Uterus (tissue), 4 donors: ENCODE measurements around the gene SYT2. TPM values are rescaled to one million over a fixed set of nuclear protein-coding genes. Genes with fewer than 3 reads are reported as not detected.
"Not testable (repeated sequence)": the region's sequence is repeated elsewhere in the genome, so short reads cannot be mapped to it uniquely, and the experiment has no call there.

ENCODE experiments used
- DNase-seq, 2 donors: peaks; one replicate each; pipeline ENCODE4 v3.0.0-alpha.2; 2019 to 2020
- H3K27ac ChIP-seq, 2 donors: fragments of 200-600 bp; sonication (generic); 1 replicate in 1 of 2; 2 replicates in 1 of 2; pipeline ENCODE4 v1.5.1; 2016 to 2018
- H3K27me3 ChIP-seq, 2 donors: fragments of 200-600 bp; sonication (generic); one replicate each; pipeline ENCODE4 v1.5.1; 2018 to 2019; ENCODE audit warnings: control low read depth in 1 of 2
- H3K36me3 ChIP-seq, 2 donors: fragments of 200-600 bp; sonication (generic); one replicate each; pipeline ENCODE4 v1.5.1; 2019; ENCODE audit warnings: control low read depth in 1 of 2
- H3K4me1 ChIP-seq, 2 donors: fragments of 200-600 bp; sonication (generic); one replicate each; pipeline ENCODE4 v1.5.1; 2018 to 2019; ENCODE audit warnings: control low read depth in 1 of 2
- H3K4me3 ChIP-seq, 2 donors: fragments of 200-600 bp; sonication (generic); 1 replicate in 1 of 2; 2 replicates in 1 of 2; pipeline ENCODE4 v1.5.1; 2018 to 2019; ENCODE audit warnings: mild to moderate bottlenecking in 1 of 2
- H3K9me3 ChIP-seq, 2 donors: fragments of 200-600 bp; sonication (generic); one replicate each; pipeline ENCODE4 v1.5.1; 2019; ENCODE audit warnings: control low read depth in 1 of 2
- CTCF ChIP-seq, 4 experiments: fragments of 200-600 bp in 2 of 4; fragments of 450-650 bp in 2 of 4; sonication (generic) in 2 of 4; IDR thresholded peaks; one replicate each; pipeline ENCODE4 v1.5.1; 2016 to 2019; ENCODE audit warnings: antibody characterized with exemption in 4 of 4, mild to moderate bottlenecking in 2 of 4, moderate library complexity in 1 of 4
- POLR2A ChIP-seq, 2 donors: fragments of 450-650 bp; IDR thresholded peaks; one replicate each; pipeline ENCODE4 v1.6.1; 2016; ENCODE audit warnings: antibody characterized with exemption in 2 of 2, mild to moderate bottlenecking in 1 of 2, moderate library complexity in 1 of 2
- intact Hi-C: fragments of 100-400 bp; cut with DNase I; formaldehyde crosslinking; loops from one replicate; pipeline ENCODE4 v1.15.1; 2023; ENCODE audit warnings: low total_unique reads
- total RNA-seq, 4 donors: library from RNA; depleted of rRNA in 3 of 4; stranded (reverse); fragments of >200 nt in 3 of 4; gene quantifications; one replicate each; pipeline versions ENCODE4 v1.1.0 to v1.2.4, GENCODE V29; 2014 to 2023
- donor health status: DM: yes; HTN: yes; CAD: no.

The SYT2 gene
- total RNA-seq, 4 donors from 2014 or later: 1.1 TPM; not detected in 3

- no peaks in the 10 kb centered on the region for H3K9me3 ChIP-seq
- H3K4me1 ChIP-seq: no peaks in the 10 kb centered on the region
- no peak overlapping the region for H3K27ac ChIP-seq
- no peak overlapping the region for H3K4me3 ChIP-seq
- H3K36me3 ChIP-seq: no peaks in the 10 kb centered on the region
- DNase-seq: no peak
- TF ChIP-seq POLR2A (IDR thresholded peaks at IDR 0.05): no peak
- no peak for TF ChIP-seq CTCF (IDR thresholded peaks at IDR 0.05)
- intact Hi-C loops: no loop called here
- H3K27me3 ChIP-seq: no peaks in the 10 kb centered on the region
Measured at GRCh38 chr1:202725526-202725925, 15.3 kb upstream of the SYT2 start.

DNA sequence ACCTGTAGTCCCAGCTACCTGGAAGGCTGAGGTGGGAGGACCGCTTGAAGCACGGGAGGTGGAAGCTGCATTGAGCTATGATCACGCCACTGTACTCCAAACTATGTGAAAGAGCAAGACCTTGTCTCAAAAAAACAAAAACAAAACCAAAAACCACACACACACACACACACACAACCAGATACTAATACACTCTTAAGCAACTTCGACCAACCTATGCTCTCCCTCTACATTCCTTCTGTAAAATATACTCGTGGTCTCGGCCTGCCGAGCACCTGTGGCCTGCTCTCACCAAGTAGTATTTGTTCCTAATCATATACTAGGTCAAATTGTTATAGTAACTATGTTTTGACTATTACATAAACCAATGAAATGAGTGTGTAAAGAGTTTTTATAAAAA lies 13.5 kb upstream of the SYT2 start:
- H3K36me3 ChIP-seq: no peaks in the 10 kb centered on the region
- TF ChIP-seq CTCF (IDR thresholded peaks at IDR 0.05): no peak
- H3K4me1 ChIP-seq: no peaks in the 10 kb centered on the region
- H3K27ac ChIP-seq: no peak overlapping the region
- DNase-seq: no peak
- intact Hi-C loops: no loop called here
- H3K27me3 ChIP-seq: no peaks in the 10 kb centered on the region
- no peak overlapping the region for H3K4me3 ChIP-seq
- no peaks in the 10 kb centered on the region for H3K9me3 ChIP-seq

GRCh38 chr1:202723046-202723445 lies 12.8 kb upstream of the SYT2 start:
- H3K27ac ChIP-seq, H3K4me1 ChIP-seq, H3K9me3 ChIP-seq, H3K36me3 ChIP-seq, DNase-seq, intact Hi-C loops, H3K27me3 ChIP-seq, H3K4me3 ChIP-seq: not testable (repeated sequence)

DNA sequence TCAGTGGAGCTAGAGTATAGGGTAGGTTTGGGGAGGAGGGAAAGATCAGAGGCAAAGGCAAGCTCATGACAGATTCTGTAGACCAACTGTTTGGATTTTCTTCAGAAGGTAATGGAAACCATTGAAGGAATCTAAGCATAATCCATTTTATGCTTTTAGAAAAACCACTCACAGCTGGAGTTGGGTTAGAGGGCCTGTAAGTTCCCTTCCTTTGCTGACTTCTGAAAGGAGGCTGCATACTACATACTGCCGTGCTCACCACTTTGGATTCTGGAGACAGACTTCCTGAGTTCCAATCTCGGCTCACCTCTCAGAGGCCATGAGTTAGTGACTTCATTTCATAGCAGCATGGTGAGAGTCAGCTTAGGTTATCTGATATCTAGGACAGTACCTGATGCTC lies 6.4 kb upstream of the SYT2 start:
- no peaks in the 10 kb centered on the region for H3K27me3 ChIP-seq
- TF ChIP-seq POLR2A (IDR thresholded peaks at IDR 0.05) (no peak), CTCF (IDR thresholded peaks at IDR 0.05) (no peak)
- H3K4me1 ChIP-seq: no peaks in the 10 kb centered on the region
- intact Hi-C loops: loop anchor here (5.0 kb wide), 1 partner anchor 529 kb away; no protein-coding TSS in a partner anchor
- no peaks in the 10 kb centered on the region for H3K9me3 ChIP-seq
- H3K4me3 ChIP-seq: no peak overlapping the region
- no peaks in the 10 kb centered on the region for H3K36me3 ChIP-seq
- no peak for DNase-seq
- H3K27ac ChIP-seq: no peak overlapping the region

- intact Hi-C loops: not testable (repeated sequence)
Measured at GRCh38 chr1:202714202-202714601, 3.9 kb upstream of the SYT2 start.

DNA sequence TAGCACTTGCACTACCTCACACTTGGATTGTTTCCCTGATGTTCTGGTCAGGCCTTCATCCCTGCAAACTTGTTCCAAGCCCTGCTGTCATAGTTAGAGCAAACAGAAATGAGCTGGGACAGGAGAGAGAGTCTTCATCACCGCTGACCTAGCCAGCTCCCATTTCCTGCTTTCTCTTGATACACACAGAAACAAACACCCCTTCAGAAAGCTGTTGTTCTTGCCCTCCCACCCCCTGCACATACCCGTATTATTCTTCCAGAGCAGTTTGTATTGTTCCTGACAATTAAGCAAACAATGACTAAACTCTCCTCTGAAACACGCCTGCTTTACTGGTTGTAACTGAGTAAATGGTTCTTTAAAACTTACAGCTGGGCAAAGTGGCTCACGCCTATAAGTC lies 2.9 kb upstream of the SYT2 start:
- no peaks in the 10 kb centered on the region for H3K36me3 ChIP-seq
- H3K4me1 ChIP-seq: peaks cover 4 to 12% of the 10 kb centered on the region in 2 donors
- TF ChIP-seq POLR2A (IDR thresholded peaks at IDR 0.05) (no peak), CTCF (IDR thresholded peaks at IDR 0.05) (no peak)
- no peak overlapping the region for H3K27ac ChIP-seq
- no peaks in the 10 kb centered on the region for H3K9me3 ChIP-seq
- intact Hi-C loops: no loop called here
- DNase-seq: no peak
- H3K4me3 ChIP-seq: no peak overlapping the region
- H3K27me3 ChIP-seq: peaks cover 7 to 9% of the 10 kb centered on the region in 2 donors

More at GRCh38 chr1:202714202-202714601, 3.9 kb upstream of the SYT2 start:
- H3K27ac ChIP-seq, H3K27me3 ChIP-seq, H3K36me3 ChIP-seq, H3K9me3 ChIP-seq, H3K4me3 ChIP-seq, DNase-seq: not testable (repeated sequence)
- peaks cover 4 to 12% of the 10 kb centered on the region in 2 donors for H3K4me1 ChIP-seq
